NCI-H82 treated with DMSO at 0.1 percent for 48 hours (cell line): ENCODE data around the gene TIPARP.
A peak's percentile ranks its signal among the peaks of the same experiment; 100 is the strongest.

Experiments
- DNase-seq: peaks from one replicate; lab custom pipeline; 2025; ENCODE audit not compliant: unreplicated experiment; lab: John Stamatoyannopoulos, UW

Gene TIPARP

GRCh38 chr3:156674046-156674910, at the start of gene TIPARP:
TSS of gene TIPARP (plus strand) at chr3:156674590. CDS start at chr3:156677698, 3,108 bp downstream.
- peak; percentile 91 for DNase-seq

- no peak for DNase-seq
These were observed 48.3 kb upstream of the TIPARP start for GRCh38 chr3:156626104-156626503.

- no peak for DNase-seq
These were observed 46.3 kb upstream of the TIPARP start for GRCh38 chr3:156627946-156628569.

GRCh38 chr3:156628836-156629618, 45.4 kb upstream of the TIPARP start:
- DNase-seq = peak; percentile 38

- DNase-seq = no peak
These were observed 44.2 kb upstream of the TIPARP start for GRCh38 chr3:156630081-156630772.

- no peak for DNase-seq
These were observed 43.7 kb upstream of the TIPARP start for GRCh38 chr3:156630773-156631093.

- no peak for DNase-seq
These were observed 43.1 kb upstream of the TIPARP start for GRCh38 chr3:156631323-156631722.

- DNase-seq = no peak
These were observed 41.8 kb upstream of the TIPARP start for GRCh38 chr3:156632601-156633000.

GRCh38 chr3:156633335-156633734, 41.1 kb upstream of the TIPARP start:
- no peak for DNase-seq

GRCh38 chr3:156635034-156635433, 39.4 kb upstream of the TIPARP start:
- no peak for DNase-seq

- DNase-seq = no peak
These were observed 38.4 kb upstream of the TIPARP start for GRCh38 chr3:156635973-156636372.

GRCh38 chr3:156637480-156638022, 36.8 kb upstream of the TIPARP start:
- DNase-seq = no peak

GRCh38 chr3:156638271-156638670, 36.1 kb upstream of the TIPARP start:
- DNase-seq = no peak

- DNase-seq = no peak
These were observed 34.9 kb upstream of the TIPARP start for GRCh38 chr3:156639414-156640023.

- no peak for DNase-seq
These were observed 32.8 kb upstream of the TIPARP start for GRCh38 chr3:156641618-156641975.

- no peak for DNase-seq
These were observed 31.4 kb upstream of the TIPARP start for GRCh38 chr3:156642750-156643728.

GRCh38 chr3:156643729-156644389, 30.5 kb upstream of the TIPARP start:
- no peak for DNase-seq

- DNase-seq = no peak
These were observed 29.4 kb upstream of the TIPARP start for GRCh38 chr3:156644958-156645357.

GRCh38 chr3:156646958-156647357, 27.4 kb upstream of the TIPARP start:
- DNase-seq = no peak
